ENCODE results near the gene ALDH16A1.

Gene ALDH16A1

GRCh38 chr19:49498475-49498874, 45.5 kb downstream of the ALDH16A1 start:
- in situ Hi-C loops (cut with HindIII; ENCODE audit: low sequenced_read_pairs) = no loop called here
- no peak for TF ChIP-seq CTCF (IDR thresholded peaks at IDR 0.05; ENCODE audit: low read depth, low read length, missing control alignments)
- no peak overlapping the region for H3K4me3 ChIP-seq (ENCODE audit: low read depth, low read length)
- DNase-seq (ENCODE audit: low read depth) = no peak

- TF ChIP-seq CTCF (IDR thresholded peaks at IDR 0.05; ENCODE audit: low read depth, low read length, missing control alignments) = no peak
- no peak overlapping the region for H3K4me3 ChIP-seq (ENCODE audit: low read depth, low read length)
- no peak for DNase-seq (ENCODE audit: low read depth)
- in situ Hi-C loops (cut with HindIII; ENCODE audit: low sequenced_read_pairs) = no loop called here
Observed at GRCh38 chr19:49499030-49499670, 46.1 kb downstream of the ALDH16A1 start.

- peak; percentile 68 for DNase-seq (ENCODE audit: low read depth)
- H3K4me3 ChIP-seq (ENCODE audit: low read depth, low read length) = no peak overlapping the region
- in situ Hi-C loops (cut with HindIII; ENCODE audit: low sequenced_read_pairs) = no loop called here
- peak; percentile 69 for TF ChIP-seq CTCF (IDR thresholded peaks at IDR 0.05; ENCODE audit: low read depth, low read length, missing control alignments)
Observed at GRCh38 chr19:49502866-49503581, 50.0 kb downstream of the ALDH16A1 start.

GRCh38 chr19:49503582-49503962, 50.5 kb downstream of the ALDH16A1 start:
- no peak overlapping the region for H3K4me3 ChIP-seq (ENCODE audit: low read depth, low read length)
- in situ Hi-C loops (cut with HindIII; ENCODE audit: low sequenced_read_pairs) = no loop called here
- TF ChIP-seq CTCF (IDR thresholded peaks at IDR 0.05; ENCODE audit: low read depth, low read length, missing control alignments) = no peak
- no peak for DNase-seq (ENCODE audit: low read depth)

- no peak overlapping the region for H3K4me3 ChIP-seq (ENCODE audit: low read depth, low read length)
- peak; percentile 76 for TF ChIP-seq CTCF (IDR thresholded peaks at IDR 0.05; ENCODE audit: low read depth, low read length, missing control alignments)
- in situ Hi-C loops (cut with HindIII; ENCODE audit: low sequenced_read_pairs) = no loop called here
- no peak for DNase-seq (ENCODE audit: low read depth)
Observed at GRCh38 chr19:49506575-49507105, 53.6 kb downstream of the ALDH16A1 start.

GRCh38 chr19:49507803-49508494, 54.9 kb downstream of the ALDH16A1 start:
- DNase-seq (ENCODE audit: low read depth) = no peak
- in situ Hi-C loops (cut with HindIII; ENCODE audit: low sequenced_read_pairs) = no loop called here
- TF ChIP-seq CTCF (IDR thresholded peaks at IDR 0.05; ENCODE audit: low read depth, low read length, missing control alignments) = no peak
- no peak overlapping the region for H3K4me3 ChIP-seq (ENCODE audit: low read depth, low read length)
